Neural cell (in vitro differentiated cells): ENCODE data around the gene TXNDC11. TPM values are rescaled to one million over a fixed set of nuclear protein-coding genes. Genes with fewer than 3 reads are reported as not detected.

ENCODE experiments used
- H2AFZ ChIP-seq: fragments of 200-600, 300-800 bp; sonication (generic), shearing (Covaris generic); 2 replicates; pipeline ENCODE4 v1.6.0; 2014; ENCODE audit warnings: low read depth, mild to moderate bottlenecking, antibody characterized with exemption, low read length, moderate library complexity
- H3F3A ChIP-seq: fragments of 200-600 bp; shearing (Covaris generic); 2 replicates; pipeline ENCODE4 v1.6.1; 2016; ENCODE audit warnings: mild to moderate bottlenecking, moderate library complexity, mixed read lengths, antibody characterized with exemption, low read length; ENCODE audit not compliant: insufficient read depth, poor library complexity, severe bottlenecking
- H3K27ac ChIP-seq: fragments of 200-600, 300-800 bp; sonication (generic), shearing (Covaris generic); 2 replicates; pipeline ENCODE4 v1.5.1; 2014; ENCODE audit warnings: mild to moderate bottlenecking, low read length, moderate library complexity
- H3K27me3 ChIP-seq: fragments of 300-800, 200-600 bp; sonication (generic), shearing (Covaris generic); 2 replicates; pipeline ENCODE4 v1.6.0; 2014; ENCODE audit warnings: mild to moderate bottlenecking, low read depth, low read length, moderate library complexity; ENCODE audit not compliant: insufficient read depth
- H3K36me3 ChIP-seq: fragments of 300-800, 200-600 bp; sonication (generic), shearing (Covaris generic); 2 replicates; pipeline ENCODE4 v1.5.1; 2014; ENCODE audit warnings: mild to moderate bottlenecking, antibody characterized with exemption, low read length, moderate library complexity; ENCODE audit not compliant: insufficient read depth
- H3K4me2 ChIP-seq: fragments of 300-800, 200-600 bp; sonication (generic), shearing (Covaris generic); 2 replicates; pipeline ENCODE4 v1.6.0; 2014; ENCODE audit warnings: mild to moderate bottlenecking, low read length
- H3K4me3 ChIP-seq: fragments of 300-800, 200-600 bp; sonication (generic), shearing (Covaris generic); 2 replicates; pipeline ENCODE4 v1.5.1; 2014; ENCODE audit warnings: mild to moderate bottlenecking, low read length, moderate library complexity
- H3K79me2 ChIP-seq: fragments of 200-600 bp; shearing (Covaris generic); replicated peaks from 2 replicates; pipeline ENCODE4 v1.6.0; 2014; ENCODE audit warnings: mild to moderate bottlenecking, low read length, moderate library complexity; ENCODE audit not compliant: insufficient read depth
- H3K9ac ChIP-seq: fragments of 300-800, 200-600 bp; sonication (generic), shearing (Covaris generic); 2 replicates; pipeline ENCODE4 v1.6.1; 2016; ENCODE audit warnings: mild to moderate bottlenecking, low read length, mixed read lengths
- H3K9me2 ChIP-seq: fragments of 200-600 bp; shearing (Covaris generic); 2 replicates; pipeline ENCODE4 v1.6.1; 2016; ENCODE audit warnings: mild to moderate bottlenecking, low read length, mixed read lengths; ENCODE audit not compliant: insufficient read depth
- H3K9me3 ChIP-seq: fragments of 200-600, 300-800 bp; sonication (generic), shearing (Covaris generic); 2 replicates; pipeline ENCODE4 v1.6.1; 2016; ENCODE audit warnings: mild to moderate bottlenecking, mixed run types, low read length, moderate library complexity, mixed read lengths
- H4K20me1 ChIP-seq: fragments of 200-600 bp; shearing (Covaris generic); 2 replicates; pipeline ENCODE4 v1.6.1; 2016; ENCODE audit warnings: mild to moderate bottlenecking, mixed run types; ENCODE audit not compliant: insufficient read depth
- CTCF ChIP-seq: fragments of 450-650 bp; IDR thresholded peaks from 2 replicates; pipeline ENCODE4 v1.5.1; 2014; ENCODE audit warnings: antibody characterized with exemption, mild to moderate bottlenecking, moderate library complexity; ENCODE audit not compliant: poor library complexity, severe bottlenecking
- EP300 ChIP-seq: fragments of 450-650 bp; conservative IDR thresholded peaks from 2 replicates; pipeline ENCODE4 v1.6.1; 2014; ENCODE audit warnings: antibody characterized with exemption, mild to moderate bottlenecking, moderate library complexity; ENCODE audit not compliant: poor library complexity, severe bottlenecking
- EZH2 ChIP-seq: fragments of 200-600, 300-800 bp; shearing (Covaris generic), sonication (generic); IDR thresholded peaks from 2 replicates; pipeline ENCODE4 v1.6.1; 2014; ENCODE audit warnings: antibody characterized with exemption, low read length, borderline replicate concordance, mild to moderate bottlenecking; ENCODE audit not compliant: insufficient read depth, poor library complexity, severe bottlenecking
- MXI1 ChIP-seq: fragments of 450-650 bp; conservative IDR thresholded peaks from 2 replicates; pipeline ENCODE4 v1.6.1; 2014; ENCODE audit warnings: antibody characterized with exemption, mild to moderate bottlenecking; ENCODE audit not compliant: poor library complexity, severe bottlenecking
- POLR2AphosphoS5 ChIP-seq: IDR thresholded peaks from 2 replicates; pipeline ENCODE4 v1.6.1; 2012
- RAD21 ChIP-seq: fragments of 450-650 bp; conservative IDR thresholded peaks from 2 replicates; pipeline ENCODE4 v1.6.1; 2014; ENCODE audit warnings: antibody characterized with exemption, mild to moderate bottlenecking, moderate library complexity
- REST ChIP-seq: IDR thresholded peaks from 2 replicates; pipeline ENCODE4 v1.6.1; 2012; ENCODE audit warnings: borderline replicate concordance
- SMC3 ChIP-seq: fragments of 450-650 bp; conservative IDR thresholded peaks from 2 replicates; pipeline ENCODE4 v1.6.1; 2014; ENCODE audit warnings: antibody characterized with exemption, mild to moderate bottlenecking, moderate library complexity; ENCODE audit not compliant: poor library complexity
- TAF1 ChIP-seq: IDR thresholded peaks from 2 replicates; pipeline ENCODE4 v1.6.1; 2012; ENCODE audit warnings: low read depth
- polyA plus RNA-seq: library from polyadenylated mRNA; depleted of rRNA; stranded (reverse); fragments of >200 nt; gene quantifications from 2 replicates; pipeline ENCODE4 v1.2.3, GENCODE V29; 2014

The TXNDC11 gene
- polyA plus RNA-seq, 1 donor from 2014 or later, result 10.9 TPM

DNA sequence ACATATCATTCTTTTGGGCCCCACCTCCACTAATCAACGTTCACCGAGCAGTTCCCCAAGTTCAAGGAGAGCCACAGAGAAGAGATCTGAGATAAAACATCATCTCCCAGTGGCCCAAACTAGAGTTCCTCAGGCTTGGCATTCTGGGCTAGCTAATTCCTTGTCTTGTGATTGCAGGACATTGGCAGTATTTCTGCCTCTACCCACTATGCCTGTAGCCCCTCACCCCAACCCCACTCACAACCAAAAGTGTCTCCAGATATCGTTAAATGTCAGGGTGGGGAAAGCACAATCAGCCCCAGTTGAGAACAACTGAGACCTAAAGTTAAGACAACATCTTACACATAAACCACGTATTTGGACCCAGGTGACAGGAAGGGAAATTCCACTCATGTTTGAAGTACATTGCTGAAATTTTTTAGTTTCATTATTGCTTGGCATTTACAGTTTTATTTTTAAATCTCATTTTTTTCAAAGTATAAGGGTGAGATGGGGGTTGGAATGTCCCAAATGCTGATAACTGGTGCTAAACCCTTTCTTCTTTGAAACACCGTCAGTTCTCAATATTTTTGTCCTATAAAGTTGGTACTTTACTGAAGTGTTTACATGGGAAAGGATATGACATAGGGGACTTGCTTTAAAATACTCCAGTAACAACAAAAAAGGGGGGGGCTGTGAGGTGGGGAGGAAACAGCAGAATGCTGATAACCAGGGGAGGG lies 40.8 kb upstream of the TXNDC11 start:
- Histone ChIP-seq H3K9me2 (no peaks in the 10 kb centered on the region), H3F3A (no peaks in the 10 kb centered on the region), H3K9me3 (no peaks in the 10 kb centered on the region), H3K4me3 (no peak overlapping the region), H3K79me2 (peaks cover 27% of the 10 kb centered on the region), H4K20me1 (no peaks in the 10 kb centered on the region), H2AFZ (no peak overlapping the region), H3K4me2 (no peak overlapping the region), H3K27me3 (no peaks in the 10 kb centered on the region), H3K36me3 (no peaks in the 10 kb centered on the region), H3K9ac (no peak overlapping the region), H3K27ac (no peak overlapping the region)
- TF ChIP-seq EP300, result no peak
- TF ChIP-seq MXI1, result no peak
- TF ChIP-seq POLR2AphosphoS5, result no peak
- no peak for TF ChIP-seq TAF1
- no peak for TF ChIP-seq EZH2
- TF ChIP-seq SMC3, result no peak
- TF ChIP-seq RAD21, result no peak

- Histone ChIP-seq H3F3A (no peaks in the 10 kb centered on the region), H3K79me2 (peaks cover 18% of the 10 kb centered on the region), H3K9me2 (no peaks in the 10 kb centered on the region), H3K36me3 (no peaks in the 10 kb centered on the region), H3K9ac (no peak overlapping the region), H3K4me2 (no peak overlapping the region), H3K27ac (no peak overlapping the region), H4K20me1 (no peaks in the 10 kb centered on the region), H3K4me3 (no peak overlapping the region), H3K9me3 (no peaks in the 10 kb centered on the region), H2AFZ (no peak overlapping the region), H3K27me3 (no peaks in the 10 kb centered on the region)
- no peak for TF ChIP-seq EZH2
- TF ChIP-seq POLR2AphosphoS5, result no peak
Measured at GRCh38 chr16:11781773-11782172, 39.1 kb upstream of the TXNDC11 start.

- Histone ChIP-seq H3K36me3 (no peaks in the 10 kb centered on the region), H2AFZ (no peak overlapping the region), H3K4me2 (no peak overlapping the region), H3K9ac (no peak overlapping the region), H3K9me2 (no peaks in the 10 kb centered on the region), H3K9me3 (no peaks in the 10 kb centered on the region), H3F3A (no peaks in the 10 kb centered on the region), H3K27ac (no peak overlapping the region), H3K27me3 (no peaks in the 10 kb centered on the region), H3K79me2 (peaks cover 16% of the 10 kb centered on the region), H4K20me1 (no peaks in the 10 kb centered on the region), H3K4me3 (no peak overlapping the region)
- TF ChIP-seq MXI1 (no peak), TAF1 (no peak)
Measured at GRCh38 chr16:11780991-11781680, 38.5 kb upstream of the TXNDC11 start.

DNA sequence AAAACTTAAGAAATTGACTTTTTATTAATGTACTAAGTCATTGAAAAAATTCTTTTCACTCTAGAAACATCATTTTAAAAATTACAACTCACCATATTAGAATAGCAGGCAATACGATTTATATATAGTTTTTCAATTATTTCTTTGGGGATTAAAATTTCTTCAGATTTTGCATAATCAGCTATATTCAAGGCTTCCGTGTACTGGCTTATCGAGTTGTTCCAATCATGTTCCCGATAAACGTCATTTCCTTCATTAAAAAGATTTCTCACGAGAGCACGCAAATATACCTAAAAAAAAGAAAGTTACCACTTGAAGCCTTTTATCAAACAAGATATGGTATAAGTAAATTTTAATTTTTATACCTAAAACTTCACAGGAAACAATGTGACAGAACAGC lies 36.4 kb upstream of the TXNDC11 start:
- H3F3A ChIP-seq, result no peaks in the 10 kb centered on the region
- peaks cover 4% of the 10 kb centered on the region for H3K36me3 ChIP-seq
- H4K20me1 ChIP-seq, result no peaks in the 10 kb centered on the region
- no peak overlapping the region for H3K27ac ChIP-seq
- H3K4me3 ChIP-seq, result no peak overlapping the region
- no peaks in the 10 kb centered on the region for H3K9me3 ChIP-seq
- TF ChIP-seq EZH2 (no peak), CTCF (no peak), POLR2AphosphoS5 (no peak), RAD21 (no peak), EP300 (no peak), REST (no peak), TAF1 (no peak), MXI1 (no peak), SMC3 (no peak)
- no peak overlapping the region for H3K9ac ChIP-seq
- H3K9me2 ChIP-seq, result no peaks in the 10 kb centered on the region
- H3K4me2 ChIP-seq, result no peak overlapping the region
- no peaks in the 10 kb centered on the region for H3K27me3 ChIP-seq
- H2AFZ ChIP-seq, result no peak overlapping the region
- H3K79me2 ChIP-seq, result peaks cover 12% of the 10 kb centered on the region
